Kidney glomerular epithelial cell (primary cell): ENCODE data around the gene TMIGD2.
"Not testable (repeated sequence)": the region's sequence is repeated elsewhere in the genome, so short reads cannot be mapped to it uniquely, and the experiment has no call there.

Experiments
- DNase-seq: peaks from one replicate; lab custom pipeline; 2025; lab: John Stamatoyannopoulos, UW

Gene TMIGD2

GRCh38 chr19:4297901-4298809 lies 4.0 kb downstream of the TMIGD2 start:
- DNase-seq: no peak

- no peak for DNase-seq
These were observed 6.0 kb downstream of the TMIGD2 start for GRCh38 chr19:4295972-4296771.

GRCh38 chr19:4294389-4294788 lies 7.8 kb downstream of the TMIGD2 start:
- no peak for DNase-seq

- DNase-seq: no peak
These were observed 9.7 kb downstream of the TMIGD2 start for GRCh38 chr19:4292515-4292914.

GRCh38 chr19:4291184-4291732 lies 10.9 kb downstream of the TMIGD2 start:
- DNase-seq: no peak

- DNase-seq: no peak
These were observed 14.0 kb downstream of the TMIGD2 start for GRCh38 chr19:4288091-4288777.

- DNase-seq: not testable (repeated sequence)
These were observed 16.0 kb downstream of the TMIGD2 start for GRCh38 chr19:4286141-4286540.

GRCh38 chr19:4284974-4285373 lies 17.2 kb downstream of the TMIGD2 start:
- no peak for DNase-seq

- no peak for DNase-seq
These were observed 17.8 kb downstream of the TMIGD2 start for GRCh38 chr19:4284176-4284958.

GRCh38 chr19:4279530-4280422 lies 22.4 kb downstream of the TMIGD2 start:
- DNase-seq: no peak

- no peak for DNase-seq
These were observed 23.0 kb downstream of the TMIGD2 start for GRCh38 chr19:4279267-4279529.

GRCh38 chr19:4278419-4279266 lies 23.5 kb downstream of the TMIGD2 start, which contains the start of gene SHD:
Gene SHD (plus strand): TSS chr19:4279266. CDS start chr19:4280064, 798 bp downstream.
- no peak for DNase-seq

- no peak for DNase-seq
These were observed 24.2 kb downstream of the TMIGD2 start for GRCh38 chr19:4278010-4278409.

- DNase-seq: no peak
These were observed 24.9 kb downstream of the TMIGD2 start for GRCh38 chr19:4277191-4277696.

- not testable (repeated sequence) for DNase-seq
These were observed 27.9 kb downstream of the TMIGD2 start for GRCh38 chr19:4274321-4274686.

- no peak for DNase-seq
These were observed 29.3 kb downstream of the TMIGD2 start for GRCh38 chr19:4272894-4273293.

GRCh38 chr19:4268816-4269430 lies 33.3 kb downstream of the TMIGD2 start:
- no peak for DNase-seq

GRCh38 chr19:4267901-4268815 lies 34.0 kb downstream of the TMIGD2 start:
- DNase-seq: no peak
